Measurements from ENCODE around the gene PEX3.
"Not testable (repeated sequence)": the region's sequence is repeated elsewhere in the genome, so short reads cannot be mapped to it uniquely, and the experiment has no call there.

Gene PEX3

DNA sequence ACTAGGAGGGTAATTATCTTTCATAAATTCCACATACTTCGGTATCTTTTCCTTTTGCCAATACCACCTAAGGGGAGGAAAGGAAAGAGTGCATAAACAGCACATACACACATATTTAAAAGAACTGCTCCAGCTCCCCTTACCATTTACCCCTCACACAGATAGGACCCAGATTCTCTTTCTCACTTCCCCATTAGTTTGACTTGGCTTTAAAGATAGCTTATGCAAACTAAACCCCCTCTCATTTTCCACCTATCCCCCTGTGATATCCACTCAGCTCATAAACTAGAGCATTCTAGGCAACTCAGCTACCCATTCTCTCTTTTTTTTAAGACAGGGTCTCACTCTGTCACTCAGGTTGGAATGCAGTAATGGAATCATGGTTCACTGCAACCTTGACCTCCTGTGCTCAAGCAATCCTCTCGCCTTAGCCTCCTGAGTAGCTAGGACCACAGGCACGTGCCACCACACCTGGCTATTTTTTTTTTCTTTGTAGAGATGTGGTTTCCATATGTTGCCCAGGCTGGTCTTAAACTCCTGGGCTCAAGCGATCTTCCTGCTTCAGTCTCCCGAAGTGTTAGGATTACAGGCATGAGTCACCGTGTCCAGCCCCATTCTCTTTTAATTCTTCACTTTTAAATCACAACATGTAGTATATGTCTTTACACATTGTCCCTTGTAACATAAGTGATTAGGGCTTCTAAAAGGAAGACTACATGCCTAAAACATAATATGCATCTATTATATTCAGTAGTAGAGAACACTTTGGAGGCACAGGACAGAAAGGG is 56.9 kb downstream of the PEX3 start:
- in situ Hi-C loops (cut with MboI; ENCODE audit: low sequenced_read_pairs, unreplicated experiment), result no loop called here
- DNase-seq (ENCODE audit: low spot score), result peak; percentile 26
- TF ChIP-seq CTCF (IDR thresholded peaks at IDR 0.05; ENCODE audit: borderline replicate concordance, control extremely low read depth, extremely low read depth, insufficient read depth, missing control alignments), result no peak

DNA sequence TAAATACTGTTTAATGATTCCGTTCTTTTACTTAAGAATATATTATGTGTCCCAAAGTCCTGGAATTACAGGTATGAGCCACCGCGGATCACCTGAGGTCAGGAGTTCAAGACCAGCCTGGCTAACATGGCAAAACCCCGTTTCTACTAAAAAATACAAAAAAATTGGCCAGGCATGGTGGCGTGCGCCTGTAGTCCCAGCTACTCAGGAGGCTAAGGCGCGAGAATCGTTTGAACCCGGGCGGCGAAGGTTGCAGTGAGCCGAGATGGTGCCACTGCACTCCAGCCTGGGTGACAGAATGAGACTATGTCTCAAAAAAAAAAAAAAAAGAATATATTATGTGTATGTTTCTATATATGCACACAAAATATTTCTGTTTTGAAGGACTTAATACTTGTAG is 59.7 kb downstream of the PEX3 start:
- in situ Hi-C loops (cut with MboI; ENCODE audit: low sequenced_read_pairs, unreplicated experiment); DNase-seq (ENCODE audit: low spot score): not testable (repeated sequence)

DNA sequence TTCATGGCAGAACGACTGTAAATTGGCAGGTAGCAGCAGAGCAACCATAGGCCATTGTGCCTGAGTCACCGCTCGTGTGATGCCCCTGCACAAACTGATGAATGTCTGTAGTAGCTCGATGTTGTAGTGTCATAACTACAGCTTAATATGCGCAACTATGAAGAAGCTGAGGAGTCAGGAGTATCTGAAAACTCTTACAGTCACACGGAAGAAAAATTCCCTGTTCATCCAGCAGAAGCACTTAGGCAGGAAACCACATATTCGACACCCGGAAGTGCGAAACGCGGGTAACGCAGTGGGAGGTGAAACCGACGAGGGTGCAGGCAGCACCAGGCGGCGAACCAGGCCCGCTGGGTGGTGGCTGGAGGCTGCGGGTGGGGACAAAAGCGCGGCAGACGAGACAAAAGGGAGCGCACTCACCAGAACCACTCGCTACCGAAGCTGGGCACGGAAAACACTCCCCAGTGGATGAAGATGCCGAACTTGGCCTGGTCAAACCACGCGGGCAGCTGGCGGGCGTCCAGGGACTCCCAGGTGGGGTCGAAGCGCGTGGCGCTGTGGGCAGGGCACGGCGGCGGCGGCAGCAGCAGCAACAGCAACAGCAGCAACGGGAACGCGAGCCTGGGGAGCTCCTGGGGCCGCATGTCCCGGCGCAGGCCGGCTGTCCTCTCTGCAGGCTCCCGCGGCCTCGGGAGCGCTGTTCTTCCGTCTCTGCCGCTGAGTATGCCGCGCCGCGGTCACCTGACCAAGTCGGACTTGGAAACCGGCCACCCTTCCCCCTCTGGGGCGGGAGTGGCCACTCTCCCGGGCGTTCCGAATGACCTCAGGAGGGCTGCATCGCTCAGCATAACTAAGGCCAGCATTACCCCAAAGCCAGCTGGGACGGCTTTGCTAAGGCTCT is 60.6 kb downstream of the PEX3 start, which contains the start of gene FUCA2:
FUCA2 (minus strand) TSS at position 730 of the 901 bp plus-strand sequence; CDS start at position 644, 86 bp downstream.
- DNase-seq (ENCODE audit: low spot score), result peak; percentile 79
- TF ChIP-seq CTCF (IDR thresholded peaks at IDR 0.05; ENCODE audit: borderline replicate concordance, control extremely low read depth, extremely low read depth, insufficient read depth, missing control alignments), result no peak
- in situ Hi-C loops (cut with MboI; ENCODE audit: low sequenced_read_pairs, unreplicated experiment), result no loop called here

DNA sequence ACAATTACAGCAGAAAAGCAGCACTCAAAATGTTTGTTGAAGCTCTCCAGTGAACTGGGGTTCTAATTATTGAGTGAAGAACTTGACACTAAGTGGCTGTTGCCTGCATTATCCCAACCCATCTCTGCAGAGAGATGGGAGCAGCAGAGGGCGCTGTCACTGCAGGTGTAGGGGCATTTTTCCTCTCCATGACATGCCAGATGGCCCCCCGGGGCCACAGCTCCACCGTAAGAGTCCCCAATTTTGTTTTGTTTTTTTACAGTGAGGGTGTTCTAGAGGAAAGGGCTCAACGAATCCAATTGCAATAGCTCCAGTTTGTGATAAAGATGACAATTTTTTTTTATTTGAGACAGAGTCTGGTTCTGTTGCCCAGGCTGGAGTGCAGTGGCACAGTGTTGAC is 62.8 kb downstream of the PEX3 start:
- in situ Hi-C loops (cut with MboI; ENCODE audit: low sequenced_read_pairs, unreplicated experiment), result no loop called here
- DNase-seq (ENCODE audit: low spot score), result peak; percentile 65
- peak; percentile 72 for TF ChIP-seq CTCF (IDR thresholded peaks at IDR 0.05; ENCODE audit: borderline replicate concordance, control extremely low read depth, extremely low read depth, insufficient read depth, missing control alignments)

GRCh38 chr6:143515061-143515760 is 64.6 kb downstream of the PEX3 start:
- in situ Hi-C loops (cut with MboI; ENCODE audit: low sequenced_read_pairs, unreplicated experiment), result no loop called here
- no peak for TF ChIP-seq CTCF (IDR thresholded peaks at IDR 0.05; ENCODE audit: borderline replicate concordance, control extremely low read depth, extremely low read depth, insufficient read depth, missing control alignments)
- no peak for DNase-seq (ENCODE audit: low spot score)

DNA sequence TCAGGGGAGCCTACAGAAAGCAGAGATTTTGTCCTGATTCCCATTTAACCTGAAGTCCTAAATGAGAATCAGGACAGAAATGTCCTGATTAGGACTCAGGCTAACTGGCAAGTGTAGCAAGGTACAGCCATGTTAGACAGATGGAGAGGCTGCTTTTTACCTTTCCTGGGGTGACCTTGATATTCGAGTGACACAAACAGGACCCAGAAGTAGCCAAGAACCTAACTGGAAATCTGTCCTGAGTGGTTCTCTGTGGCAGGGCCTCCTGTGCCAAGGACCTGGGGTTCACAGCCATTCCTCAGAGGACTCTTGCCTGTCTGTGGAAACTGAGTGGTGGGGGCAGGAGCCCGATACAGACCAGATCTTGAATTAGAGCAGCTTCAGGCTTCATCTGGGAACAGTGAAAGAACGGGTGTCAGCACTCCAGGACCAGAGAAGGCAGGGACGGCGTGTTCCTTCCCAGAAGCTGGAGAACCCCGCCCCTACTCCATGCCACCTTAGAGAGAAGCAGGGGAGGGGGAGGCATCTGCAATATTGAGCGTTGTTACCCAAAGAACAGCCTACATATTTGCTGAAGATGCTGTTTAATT is 65.3 kb downstream of the PEX3 start:
- no peak for TF ChIP-seq CTCF (IDR thresholded peaks at IDR 0.05; ENCODE audit: borderline replicate concordance, control extremely low read depth, extremely low read depth, insufficient read depth, missing control alignments)
- in situ Hi-C loops (cut with MboI; ENCODE audit: low sequenced_read_pairs, unreplicated experiment), result no loop called here
- DNase-seq (ENCODE audit: low spot score), result no peak
